SK-N-SH treated with all-trans-retinoic acid at 6 μM for 48 hours (cell line): ENCODE measurements around the gene PLA2G15.
"Not testable (repeated sequence)": the region's sequence is repeated elsewhere in the genome, so short reads cannot be mapped to it uniquely, and the experiment has no call there.

Experiments
- BACH2 ChIP-seq: fragments of 250-450 bp; sonication (Bioruptor Pico); IDR thresholded peaks from 2 replicates; pipeline ENCODE4 v1.9.0; 2021; ENCODE audit warnings: mild to moderate bottlenecking, borderline replicate concordance
- ZFP30 ChIP-seq: fragments of 450-650 bp; formaldehyde crosslinking; IDR thresholded peaks from 2 replicates; pipeline ENCODE4 v1.5.0; 2022; ENCODE audit warnings: mild to moderate bottlenecking, moderate library complexity

DNA sequence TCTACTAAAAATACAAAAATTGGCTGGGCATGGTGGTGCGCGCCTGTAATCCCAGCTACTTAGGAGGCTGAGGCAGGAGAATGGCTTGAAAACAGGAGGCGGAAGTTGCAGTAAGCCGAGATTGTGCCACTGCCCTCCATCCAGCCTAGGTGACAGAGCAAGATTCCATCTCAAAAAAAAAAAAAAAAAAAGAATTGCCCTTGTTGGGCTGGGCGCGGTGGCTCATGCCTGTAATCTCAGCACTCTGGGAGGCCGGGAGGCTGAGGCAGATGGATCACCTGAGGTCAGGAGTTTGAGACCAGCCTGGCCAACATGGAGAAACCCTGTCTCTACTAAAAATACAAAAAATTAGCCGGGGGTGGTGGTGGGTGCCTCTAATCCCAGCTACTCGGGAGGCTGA, 43.6 kb downstream of the PLA2G15 start:
- not testable (repeated sequence) for TF ChIP-seq ZFP30; BACH2 (CRISPR knock-in tag)
